ENCODE data around the gene COL21A1.
"Not testable (repeated sequence)": the region's sequence is repeated elsewhere in the genome, so short reads cannot be mapped to it uniquely, and the experiment has no call there.

COL21A1 gene

DNA sequence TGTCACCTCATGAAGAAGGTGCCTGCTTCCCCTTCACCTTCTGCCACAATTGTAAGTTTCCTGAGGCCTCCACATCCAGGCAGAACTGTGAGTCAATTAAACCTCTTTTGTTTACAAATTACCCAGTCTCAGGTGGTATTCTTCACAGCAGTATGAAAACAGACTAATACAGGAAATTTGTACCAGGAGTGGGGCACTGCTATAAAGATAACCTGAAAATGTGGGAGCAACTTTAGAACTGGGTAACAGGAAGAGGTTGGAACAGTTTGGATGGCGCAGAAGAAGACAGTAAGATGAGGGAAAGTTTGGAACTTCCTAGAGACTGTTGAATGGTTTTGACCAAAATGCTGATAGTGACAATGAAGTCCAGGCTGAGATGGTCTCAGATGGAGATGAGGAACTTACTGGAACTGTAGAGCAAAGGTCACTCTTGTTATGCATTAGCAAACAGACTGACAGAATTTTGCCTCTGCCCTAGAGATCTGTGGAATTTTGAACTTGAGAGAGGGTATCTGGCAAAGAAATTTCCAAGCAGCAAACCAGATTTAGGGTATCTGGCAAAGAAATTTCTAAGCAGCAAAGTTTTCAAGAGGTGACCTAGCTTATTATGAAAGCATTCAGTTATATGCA is 23.5 kb upstream of the COL21A1 start:
- no peak for DNase-seq (ENCODE audit: extremely low spot score)
- no peak for TF ChIP-seq ZNF384 (IDR thresholded peaks at IDR 0.05)
- TF ChIP-seq ELF4 (IDR thresholded peaks at IDR 0.05), result no peak
- no peak for TF ChIP-seq SP1 (IDR thresholded peaks at IDR 0.05)
- TF ChIP-seq FOXK2 (IDR thresholded peaks at IDR 0.05), result no peak
- no peak for TF ChIP-seq CTBP1 (IDR thresholded peaks at IDR 0.05; ENCODE audit: borderline replicate concordance)
- no peak for TF ChIP-seq BHLHE40 (IDR thresholded peaks at IDR 0.05; ENCODE audit: borderline replicate concordance)
- no peak for TF ChIP-seq FOXA1 (IDR thresholded peaks at IDR 0.05)
- no peak for TF ChIP-seq ARNT (IDR thresholded peaks at IDR 0.05)
- TF ChIP-seq L3MBTL2 (conservative IDR thresholded peaks at IDR 0.05), result no peak
- no peak for TF ChIP-seq NFRKB (IDR thresholded peaks at IDR 0.05)
- TF ChIP-seq SUZ12 (IDR thresholded peaks at IDR 0.05), result no peak
- no peak for TF ChIP-seq HDGF (IDR thresholded peaks at IDR 0.05; ENCODE audit: borderline replicate concordance)
- no peak for TF ChIP-seq LEF1 (IDR thresholded peaks at IDR 0.05; ENCODE audit: borderline replicate concordance)
- TF ChIP-seq, protein P1, sequence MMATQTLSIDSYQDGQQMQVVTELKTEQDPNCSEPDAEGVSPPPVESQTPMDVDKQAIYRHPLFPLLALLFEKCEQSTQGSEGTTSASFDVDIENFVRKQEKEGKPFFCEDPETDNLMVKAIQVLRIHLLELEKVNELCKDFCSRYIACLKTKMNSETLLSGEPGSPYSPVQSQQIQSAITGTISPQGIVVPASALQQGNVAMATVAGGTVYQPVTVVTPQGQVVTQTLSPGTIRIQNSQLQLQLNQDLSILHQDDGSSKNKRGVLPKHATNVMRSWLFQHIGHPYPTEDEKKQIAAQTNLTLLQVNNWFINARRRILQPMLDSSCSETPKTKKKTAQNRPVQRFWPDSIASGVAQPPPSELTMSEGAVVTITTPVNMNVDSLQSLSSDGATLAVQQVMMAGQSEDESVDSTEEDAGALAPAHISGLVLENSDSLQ (IDR thresholded peaks at IDR 0.05), result no peak
- POLR2A ChIA-PET, result no interaction called here
- CTCF ChIA-PET, result no interaction called here

DNA sequence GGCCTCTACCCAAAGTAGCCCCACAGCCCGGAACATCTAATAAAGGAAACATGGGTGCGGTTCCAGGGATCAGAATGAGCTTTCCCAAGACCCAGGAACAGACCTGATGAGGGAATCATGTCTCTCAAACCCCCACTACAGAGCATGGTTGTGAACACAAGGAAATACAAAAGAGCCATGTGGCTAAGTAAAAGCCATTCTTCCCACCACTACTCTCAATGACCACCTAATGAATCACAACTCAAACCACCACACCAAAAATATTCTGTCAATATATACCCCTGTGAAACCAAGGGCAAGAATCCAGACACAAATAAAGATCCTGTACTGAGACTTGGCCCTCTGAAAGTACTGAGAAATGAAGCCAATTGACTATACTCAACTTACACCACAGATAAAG is 20.9 kb upstream of the COL21A1 start:
- TF ChIP-seq BHLHE40 (IDR thresholded peaks at IDR 0.05; ENCODE audit: borderline replicate concordance) (no peak), ZNF384 (IDR thresholded peaks at IDR 0.05) (no peak), HDGF (IDR thresholded peaks at IDR 0.05; ENCODE audit: borderline replicate concordance) (no peak), FOXM1 (IDR thresholded peaks at IDR 0.05; ENCODE audit: borderline replicate concordance) (no peak)
- POLR2A ChIA-PET, result no interaction called here

DNA sequence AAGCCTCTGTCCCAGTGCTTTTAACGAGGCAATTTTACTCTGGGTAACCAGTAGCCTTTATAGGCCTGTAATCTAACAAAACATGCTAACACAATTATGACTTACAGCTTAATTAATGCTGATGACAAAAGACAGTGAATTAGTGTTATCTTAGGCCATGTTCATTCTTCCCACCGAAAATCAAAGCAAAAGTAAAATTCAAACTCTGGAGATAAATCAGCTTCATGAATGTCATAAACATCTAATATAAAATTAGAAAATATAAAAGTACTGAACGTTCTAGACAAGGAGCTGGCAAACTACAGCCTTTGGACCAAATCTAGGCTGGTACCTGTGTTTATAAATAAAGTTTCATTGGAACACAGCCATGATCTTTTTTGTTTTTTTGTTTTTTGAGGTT is 18.6 kb upstream of the COL21A1 start:
- no peak for TF ChIP-seq SUZ12 (IDR thresholded peaks at IDR 0.05)
- TF ChIP-seq FOXK2 (IDR thresholded peaks at IDR 0.05), result no peak
- TF ChIP-seq HDGF (IDR thresholded peaks at IDR 0.05; ENCODE audit: borderline replicate concordance), result no peak
- ChIA-PET POLR2A (no interaction called here), CTCF (no interaction called here)
- no peak for DNase-seq (ENCODE audit: extremely low spot score)

More for the DNA sequence above, 20.9 kb upstream of the COL21A1 start:
- CTCF ChIA-PET, result no interaction called here
- DNase-seq (ENCODE audit: extremely low spot score), result no peak

DNA sequence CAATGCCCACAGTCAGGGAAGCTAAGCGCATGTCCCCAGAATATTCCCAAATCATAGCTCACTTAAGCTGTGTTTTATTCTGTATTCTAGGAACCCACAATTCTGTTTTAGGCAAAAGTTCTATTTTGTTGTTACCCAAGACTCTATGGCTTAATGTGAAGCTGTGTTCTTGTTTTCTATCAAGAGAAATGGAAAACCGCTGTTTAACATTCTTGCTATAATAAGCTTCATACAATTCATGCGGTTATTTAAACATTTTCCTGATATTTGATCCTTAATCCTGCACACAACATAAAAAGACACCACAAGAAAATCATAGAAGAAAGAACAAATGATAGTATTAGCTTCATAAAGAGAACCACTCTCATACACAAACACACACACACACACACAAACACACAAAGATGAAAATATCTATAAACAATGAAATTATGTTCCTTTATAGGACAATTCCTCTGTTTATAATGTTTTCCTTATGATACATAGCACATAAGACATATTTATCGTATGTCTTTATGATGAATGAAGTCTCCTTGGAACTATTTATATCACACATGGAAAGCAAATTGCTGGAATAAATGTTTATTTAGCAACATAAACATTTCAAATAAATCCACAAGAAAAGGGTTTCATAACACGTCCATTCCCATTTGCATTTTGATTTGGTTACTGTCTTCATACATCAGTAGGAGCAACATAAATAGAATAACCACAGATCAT is 16.4 kb upstream of the COL21A1 start:
- CTCF ChIA-PET, result no interaction called here
- DNase-seq (ENCODE audit: extremely low spot score), result no peak
- TF ChIP-seq CTBP1 (IDR thresholded peaks at IDR 0.05; ENCODE audit: borderline replicate concordance) (no peak), LEF1 (IDR thresholded peaks at IDR 0.05; ENCODE audit: borderline replicate concordance) (no peak), SP1 (IDR thresholded peaks at IDR 0.05) (no peak), ZNF384 (IDR thresholded peaks at IDR 0.05) (no peak), FOXA1 (IDR thresholded peaks at IDR 0.05) (no peak), L3MBTL2 (conservative IDR thresholded peaks at IDR 0.05) (no peak), ELF4 (IDR thresholded peaks at IDR 0.05) (no peak), TARDBP (IDR thresholded peaks at IDR 0.05) (no peak), HDGF (IDR thresholded peaks at IDR 0.05; ENCODE audit: borderline replicate concordance) (no peak)
- POLR2A ChIA-PET, result no interaction called here

DNA sequence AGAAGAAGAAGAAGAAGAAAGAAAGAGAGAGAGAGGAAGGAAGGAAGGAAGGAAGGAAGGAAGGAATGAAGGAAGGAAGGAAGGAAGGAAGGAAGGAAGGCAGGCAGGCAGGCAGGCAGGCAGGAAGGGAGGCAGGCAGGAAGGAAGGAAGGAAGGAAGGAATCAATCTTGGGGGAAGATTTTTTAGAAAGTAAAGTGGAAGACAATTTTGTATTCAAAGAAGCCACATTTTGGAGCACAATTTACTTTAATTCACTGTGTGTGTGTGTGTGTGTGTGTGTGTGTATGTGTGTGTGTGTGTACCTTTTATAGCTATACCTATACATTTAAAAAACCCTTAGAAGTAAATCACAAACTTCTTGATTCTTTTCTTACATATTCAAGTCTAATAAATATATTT is 13.2 kb upstream of the COL21A1 start:
- CTCF ChIA-PET, result interaction anchor here (1.0 kb wide), 1 partner anchor 13 kb away, joined by 3 read pairs; the partner anchor contains the start of gene COL21A1
- POLR2A ChIA-PET; DNase-seq (ENCODE audit: extremely low spot score): not testable (repeated sequence)

DNA sequence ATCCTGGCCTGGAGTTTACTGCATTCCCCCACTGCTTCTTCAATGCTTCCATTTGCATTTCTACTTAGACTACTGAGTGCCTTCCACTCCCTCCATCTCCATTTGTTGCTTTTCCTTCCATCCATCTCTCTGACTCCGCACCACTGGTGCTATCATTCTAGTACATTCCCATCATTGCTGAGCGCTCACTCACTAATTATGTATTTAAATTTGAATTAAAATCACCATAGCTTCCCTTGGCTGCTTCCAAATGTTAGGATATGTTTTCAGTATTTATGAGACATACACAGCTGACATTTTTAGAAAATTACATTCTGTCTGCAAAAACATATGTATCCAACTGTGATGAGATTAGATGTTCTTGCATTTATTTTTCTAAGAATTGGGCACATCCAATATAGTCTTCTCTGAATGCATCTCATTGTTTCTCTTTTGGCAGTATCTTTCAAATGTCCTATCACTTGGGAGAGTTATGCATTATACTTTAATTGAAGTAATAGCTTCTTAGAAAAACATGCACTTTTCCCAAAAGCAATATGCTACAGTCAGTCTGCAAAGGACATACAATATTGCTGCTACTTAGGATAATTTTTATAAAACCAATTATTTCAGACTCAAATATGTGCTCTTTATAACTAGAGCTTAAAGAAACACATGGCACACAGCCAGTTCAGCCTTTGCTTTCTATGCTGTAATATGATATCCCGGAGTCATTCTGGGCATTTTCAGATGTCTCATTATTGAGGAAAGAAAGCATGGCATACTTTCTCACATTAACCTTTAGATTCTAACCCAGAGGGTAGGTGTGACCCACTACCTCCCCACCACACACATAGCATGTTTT is 12.1 kb upstream of the COL21A1 start:
- ChIA-PET CTCF (interaction anchor here (1.0 kb wide), 1 partner anchor 12 kb away, joined by 3 read pairs; the partner anchor contains the start of gene COL21A1), POLR2A (no interaction called here)
- no peak for DNase-seq (ENCODE audit: extremely low spot score)
- TF ChIP-seq NFRKB (IDR thresholded peaks at IDR 0.05) (no peak), TARDBP (IDR thresholded peaks at IDR 0.05) (no peak), BHLHE40 (IDR thresholded peaks at IDR 0.05; ENCODE audit: borderline replicate concordance) (no peak), SP1 (IDR thresholded peaks at IDR 0.05) (no peak)

DNA sequence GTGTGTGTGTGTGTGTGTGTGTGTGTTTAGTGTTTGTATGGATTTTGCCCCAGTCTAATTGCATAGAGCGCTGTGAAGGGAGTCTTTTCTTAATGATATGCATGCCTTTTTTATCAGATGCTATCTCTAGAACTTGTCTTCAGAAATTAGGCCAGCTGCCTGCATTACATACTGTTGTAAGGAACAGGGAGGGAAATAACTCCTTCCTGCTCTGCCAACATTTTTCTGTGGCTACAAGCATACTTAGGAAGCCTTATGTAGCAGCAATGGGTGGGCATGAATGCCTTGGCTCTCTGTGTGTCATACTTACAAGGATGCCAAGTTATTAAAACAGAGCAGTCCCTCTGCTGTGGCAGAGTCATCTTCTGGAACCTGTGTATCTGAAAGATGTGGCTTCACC is 8.0 kb upstream of the COL21A1 start:
- ChIA-PET CTCF (interaction anchor here (2.2 kb wide), 1 partner anchor 8 kb away, joined by 6 read pairs; the partner anchor contains the start of gene COL21A1), POLR2A (no interaction called here)
- TF ChIP-seq TARDBP (IDR thresholded peaks at IDR 0.05) (no peak), L3MBTL2 (conservative IDR thresholded peaks at IDR 0.05) (no peak), FOXA1 (IDR thresholded peaks at IDR 0.05) (no peak), CTBP1 (IDR thresholded peaks at IDR 0.05; ENCODE audit: borderline replicate concordance) (no peak), FOXM1 (IDR thresholded peaks at IDR 0.05; ENCODE audit: borderline replicate concordance) (no peak), NFRKB (IDR thresholded peaks at IDR 0.05) (no peak), ARNT (IDR thresholded peaks at IDR 0.05) (no peak), ZNF384 (IDR thresholded peaks at IDR 0.05) (no peak)
- no peak for DNase-seq (ENCODE audit: extremely low spot score)
